Measurements from ENCODE around the gene BCL10. TPM values are rescaled to one million over a fixed set of nuclear protein-coding genes. Genes with fewer than 3 reads are reported as not detected.
A peak's percentile ranks its signal among the peaks of the same experiment; 100 is the strongest.

BCL10 gene
- total RNA-seq, 1 donor from 2014 or later: 8.6 TPM

- DNase-seq (ENCODE audit: missing footprints) (no peak), ATAC-seq (no peak)
- intact Hi-C loops (cut with DNase I): no loop called here
Measured at GRCh38 chr1:85306236-85306635, 29.8 kb upstream of the BCL10 start.

DNA sequence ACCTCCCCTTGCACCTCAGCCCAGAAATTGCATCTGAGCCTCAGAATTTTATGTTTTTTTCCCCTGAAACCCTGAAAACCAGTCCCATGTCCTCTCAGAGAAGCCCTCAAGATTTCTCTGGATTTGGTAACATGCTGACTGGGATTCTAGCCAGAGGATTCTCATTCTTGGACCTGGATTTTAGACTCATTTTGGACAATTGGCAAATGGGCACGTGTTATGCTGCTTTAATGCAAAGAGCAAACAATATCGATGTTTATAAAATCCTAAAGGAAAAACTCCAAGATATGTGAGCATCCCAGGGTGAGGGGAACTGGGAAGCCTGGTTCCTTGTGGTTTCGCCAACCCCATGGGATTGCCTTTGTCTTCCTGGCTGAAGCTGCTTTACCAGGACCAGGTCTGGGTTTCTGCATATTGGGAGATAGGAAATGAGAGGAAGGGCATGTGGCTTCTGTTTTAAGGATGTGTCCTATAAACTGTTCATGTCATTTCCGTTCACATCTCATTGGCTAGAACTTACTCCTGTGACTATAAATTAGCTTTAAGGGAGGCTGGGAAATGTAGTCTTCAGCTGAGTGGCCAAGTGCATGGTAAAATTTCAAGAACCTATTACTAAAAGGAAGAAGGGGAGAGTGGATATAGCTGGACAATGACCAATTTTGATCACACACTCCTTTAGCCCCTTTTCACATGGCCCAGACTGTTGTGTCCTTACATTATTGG, 27.2 kb upstream of the BCL10 start:
- DNase-seq (ENCODE audit: missing footprints) (no peak), ATAC-seq (no peak)
- intact Hi-C loops (cut with DNase I): no loop called here

DNA sequence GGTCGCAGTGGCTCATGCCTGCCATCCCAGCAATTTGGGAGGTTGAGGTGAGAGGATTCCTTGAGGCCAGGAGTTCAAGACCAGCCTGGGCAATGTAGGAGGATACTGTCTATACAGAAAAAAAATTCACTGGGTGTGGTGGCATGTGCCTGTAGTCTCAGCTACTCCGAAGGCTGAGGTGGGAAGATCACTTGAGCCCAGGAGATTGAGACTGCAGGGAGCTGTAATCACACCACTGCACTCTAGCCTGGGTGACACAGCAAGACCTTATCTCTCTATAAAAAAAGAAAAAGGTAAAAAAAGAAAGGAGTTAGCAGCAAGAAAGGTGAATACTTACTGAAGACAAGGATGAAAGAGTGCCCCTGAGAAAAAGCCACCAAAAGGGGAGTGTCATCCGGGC, 23.7 kb upstream of the BCL10 start:
- ATAC-seq (no peak), DNase-seq (ENCODE audit: missing footprints) (no peak)
- intact Hi-C loops (cut with DNase I): no loop called here

GRCh38 chr1:85297855-85298629, 21.6 kb upstream of the BCL10 start:
- no peak for DNase-seq (ENCODE audit: missing footprints)
- peak; percentile 83 for ATAC-seq
- intact Hi-C loops (cut with DNase I): no loop called here

- no peak for DNase-seq (ENCODE audit: missing footprints)
- ATAC-seq: no peak
- intact Hi-C loops (cut with DNase I): no loop called here
Measured at GRCh38 chr1:85297538-85297854, 21.1 kb upstream of the BCL10 start.

GRCh38 chr1:85296980-85297379, 20.5 kb upstream of the BCL10 start:
- ATAC-seq (no peak), DNase-seq (ENCODE audit: missing footprints) (no peak)
- intact Hi-C loops (cut with DNase I): no loop called here

GRCh38 chr1:85295654-85296053, 19.2 kb upstream of the BCL10 start:
- DNase-seq (ENCODE audit: missing footprints): no peak
- intact Hi-C loops (cut with DNase I): no loop called here
- ATAC-seq: no peak

- ATAC-seq: no peak
- no peak for DNase-seq (ENCODE audit: missing footprints)
- intact Hi-C loops (cut with DNase I): no loop called here
Measured at GRCh38 chr1:85295006-85295431, 18.6 kb upstream of the BCL10 start.

- intact Hi-C loops (cut with DNase I): no loop called here
- DNase-seq (ENCODE audit: missing footprints): no peak
- no peak for ATAC-seq
Measured at GRCh38 chr1:85290826-85291225, 14.4 kb upstream of the BCL10 start.

GRCh38 chr1:85289848-85290335, 13.5 kb upstream of the BCL10 start:
- no peak for DNase-seq (ENCODE audit: missing footprints)
- peak; percentile 59 for ATAC-seq
- intact Hi-C loops (cut with DNase I): no loop called here

- intact Hi-C loops (cut with DNase I): no loop called here
- ATAC-seq (no peak), DNase-seq (ENCODE audit: missing footprints) (no peak)
Measured at GRCh38 chr1:85289207-85289847, 12.9 kb upstream of the BCL10 start.

DNA sequence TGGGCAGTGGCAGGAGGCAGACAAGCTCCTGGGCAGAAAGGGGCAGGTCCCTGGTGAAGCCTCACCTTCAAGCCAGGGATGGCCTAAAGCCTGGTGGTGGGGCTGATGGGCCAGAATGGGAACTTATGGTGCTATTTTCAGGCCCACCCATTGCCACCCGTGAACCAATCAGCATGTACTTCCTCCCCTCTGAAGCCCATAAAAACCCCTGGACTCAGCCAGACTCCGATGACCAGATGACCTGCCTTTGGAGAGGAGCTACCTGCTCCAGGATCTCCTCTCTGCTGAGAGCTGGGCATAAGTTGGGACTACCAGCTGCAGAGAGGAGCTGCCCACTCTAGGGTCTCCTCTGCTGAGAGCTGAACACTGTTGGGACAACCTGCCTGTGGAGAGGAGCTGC, 7.8 kb upstream of the BCL10 start:
- ATAC-seq (no peak), DNase-seq (ENCODE audit: missing footprints) (no peak)
- intact Hi-C loops (cut with DNase I): no loop called here

DNA sequence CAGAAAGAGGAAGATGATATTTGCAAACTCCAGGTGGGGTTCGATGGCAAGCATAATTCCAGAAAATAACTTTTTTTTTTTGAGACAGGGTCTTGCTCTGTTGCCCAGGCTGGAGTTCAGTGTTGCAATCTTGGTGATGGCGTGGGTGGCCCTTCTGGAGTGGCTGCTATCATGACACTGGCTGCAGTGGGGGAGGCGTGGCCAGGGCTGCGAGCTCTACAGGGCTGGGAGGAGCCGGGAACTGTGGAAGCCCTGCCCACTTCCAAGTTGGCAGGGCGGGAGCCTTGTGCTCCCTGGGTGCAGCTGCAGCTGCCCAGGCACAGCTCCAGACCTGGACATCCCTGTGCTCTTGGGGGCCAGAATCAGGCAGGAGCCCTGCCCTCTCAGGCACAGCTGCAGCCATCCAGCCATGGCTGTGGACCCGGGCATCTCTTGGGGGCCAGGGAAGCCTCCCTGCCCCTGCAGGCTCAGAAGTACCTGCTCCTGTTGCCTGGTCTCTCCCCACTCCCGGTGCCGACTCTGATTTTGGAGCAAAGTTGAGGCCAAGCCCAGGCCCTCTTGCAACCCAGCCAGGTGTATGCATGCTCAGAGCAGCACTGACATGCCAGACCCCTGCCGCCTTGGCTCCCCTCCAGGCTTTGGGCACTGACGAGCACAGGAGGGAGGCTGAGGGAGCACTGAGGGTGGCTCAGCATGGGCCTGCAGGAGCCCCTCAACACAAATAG, 7.2 kb upstream of the BCL10 start:
- intact Hi-C loops (cut with DNase I): no loop called here
- ATAC-seq (peak; percentile 62), DNase-seq (ENCODE audit: missing footprints) (no peak)

DNA sequence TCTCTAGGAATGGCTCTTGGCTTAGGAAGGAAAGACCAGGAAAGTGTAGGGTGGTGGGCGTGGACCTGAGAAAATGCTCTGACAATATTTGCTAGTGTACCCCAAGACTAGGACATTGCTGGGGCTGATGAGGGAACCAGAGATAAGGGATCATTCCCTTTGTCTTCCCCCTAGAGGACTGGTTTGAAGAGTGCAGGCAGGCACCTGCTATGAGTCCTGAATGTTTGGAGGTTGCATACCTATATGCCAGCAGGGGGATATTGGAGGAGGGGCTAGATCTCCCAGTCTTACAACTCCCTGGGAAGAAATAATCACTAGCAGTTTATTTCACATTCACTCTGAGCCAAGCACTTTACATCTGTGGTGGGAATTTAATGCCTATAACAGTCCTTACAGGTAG, 6.0 kb upstream of the BCL10 start:
- no peak for DNase-seq (ENCODE audit: missing footprints)
- intact Hi-C loops (cut with DNase I): no loop called here
- no peak for ATAC-seq

GRCh38 chr1:85280636-85281035, 4.2 kb upstream of the BCL10 start:
- ATAC-seq (no peak), DNase-seq (ENCODE audit: missing footprints) (no peak)
- intact Hi-C loops (cut with DNase I): no loop called here

DNA sequence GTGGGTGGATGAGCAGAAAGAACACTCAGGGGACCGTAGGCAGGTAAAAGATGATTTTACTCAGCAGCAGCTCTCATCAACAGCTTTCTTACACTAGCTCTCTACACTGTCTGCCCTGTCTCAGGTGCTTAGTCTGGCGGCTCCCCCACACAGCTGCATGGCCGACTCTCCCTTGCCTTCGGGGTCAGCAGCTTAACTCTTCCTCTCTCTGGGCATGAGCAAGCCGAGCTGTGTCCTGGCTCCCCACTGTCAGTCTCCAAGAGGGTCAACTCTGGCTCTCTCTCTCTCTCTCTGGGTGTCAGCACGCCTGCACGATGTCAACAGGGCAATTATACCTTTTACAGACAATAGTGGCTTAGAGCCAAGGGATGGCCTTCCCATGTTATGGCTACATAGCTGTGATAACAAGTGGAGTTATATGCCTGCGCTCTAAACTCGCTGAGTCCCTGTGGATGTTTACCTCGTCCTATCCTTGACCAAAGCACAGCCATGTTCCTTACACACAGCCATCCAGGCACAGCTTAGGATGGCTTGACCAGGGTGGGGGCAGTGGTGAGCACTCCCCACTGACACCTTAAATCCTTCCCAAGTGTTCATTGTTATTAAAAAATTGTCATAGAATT, 3.1 kb upstream of the BCL10 start:
- ATAC-seq: no peak
- DNase-seq (ENCODE audit: missing footprints): peak; percentile 54
- intact Hi-C loops (cut with DNase I): no loop called here

DNA sequence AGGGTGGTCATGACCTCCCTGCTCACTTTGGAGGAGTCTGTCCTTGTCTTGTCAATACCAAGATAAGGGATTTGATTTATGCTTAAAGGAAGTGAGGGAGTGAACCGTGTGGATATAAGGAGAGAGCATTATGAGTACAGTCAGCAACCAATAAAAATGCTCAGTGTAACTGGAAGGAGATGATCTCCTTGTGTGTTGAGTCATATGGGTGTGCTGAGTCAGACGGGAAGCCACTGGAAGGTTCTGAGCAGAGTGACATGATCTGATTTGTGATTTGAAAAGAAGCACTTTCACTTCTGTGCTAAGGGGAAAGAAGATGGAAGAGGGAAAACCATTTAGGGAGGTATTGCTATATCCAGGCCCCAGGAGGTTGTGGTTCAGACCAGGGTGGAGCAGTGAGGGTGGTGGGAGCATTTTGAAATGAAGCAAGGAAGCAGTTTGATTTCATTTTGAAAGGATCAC, 2.5 kb upstream of the BCL10 start:
- ATAC-seq (no peak), DNase-seq (ENCODE audit: missing footprints) (no peak)
- intact Hi-C loops (cut with DNase I): no loop called here

GRCh38 chr1:85277802-85278201, 1.4 kb upstream of the BCL10 start:
- intact Hi-C loops (cut with DNase I): no loop called here
- ATAC-seq: no peak
- DNase-seq (ENCODE audit: missing footprints): no peak

Measured in Right ventricle myocardium inferior (tissue), 1 donor.